GM19043 (cell line): ENCODE measurements around the gene SPINDOC.
"Not testable (repeated sequence)": the region's sequence is repeated elsewhere in the genome, so short reads cannot be mapped to it uniquely, and the experiment has no call there.

Source experiments
- ATAC-seq: cut with Tn5 transposase; IDR thresholded peaks from one replicate; pipeline ENCODE4 v1.9.1; 2021; ENCODE audit warnings: low read depth; ENCODE audit not compliant: unreplicated experiment

Gene SPINDOC

DNA sequence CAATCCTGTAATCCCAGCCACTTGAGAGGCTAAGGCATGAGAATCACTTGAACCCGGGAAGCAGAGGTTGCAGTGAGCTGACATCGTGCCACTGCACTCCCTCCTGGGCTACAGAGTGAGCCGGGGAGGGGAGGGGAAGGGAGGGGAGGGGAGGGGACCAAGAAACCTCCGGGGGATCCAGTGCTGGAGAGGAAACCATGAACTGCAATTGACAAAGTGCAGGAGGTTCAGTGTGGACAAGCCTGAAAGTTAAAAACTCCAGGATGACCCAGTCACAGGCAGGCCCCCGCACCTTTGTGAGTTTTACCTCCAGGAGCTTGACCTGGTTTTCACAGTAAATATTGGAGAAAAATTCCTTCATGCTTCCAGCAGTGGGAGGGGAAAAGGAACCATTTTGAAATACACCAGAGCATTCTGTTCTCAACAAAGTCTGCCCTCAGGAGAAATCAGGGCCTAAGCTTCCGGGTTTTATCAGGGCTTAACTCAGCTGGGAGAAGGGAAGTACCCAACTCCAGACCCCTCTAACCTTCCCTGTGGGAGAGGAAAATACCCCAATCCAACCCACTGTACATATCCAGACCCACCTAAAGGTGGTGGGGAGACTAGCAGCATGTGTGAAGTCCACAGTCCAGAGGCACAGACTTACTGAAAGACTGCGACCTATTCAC is 29.2 kb upstream of the SPINDOC start:
- no peak for ATAC-seq

DNA sequence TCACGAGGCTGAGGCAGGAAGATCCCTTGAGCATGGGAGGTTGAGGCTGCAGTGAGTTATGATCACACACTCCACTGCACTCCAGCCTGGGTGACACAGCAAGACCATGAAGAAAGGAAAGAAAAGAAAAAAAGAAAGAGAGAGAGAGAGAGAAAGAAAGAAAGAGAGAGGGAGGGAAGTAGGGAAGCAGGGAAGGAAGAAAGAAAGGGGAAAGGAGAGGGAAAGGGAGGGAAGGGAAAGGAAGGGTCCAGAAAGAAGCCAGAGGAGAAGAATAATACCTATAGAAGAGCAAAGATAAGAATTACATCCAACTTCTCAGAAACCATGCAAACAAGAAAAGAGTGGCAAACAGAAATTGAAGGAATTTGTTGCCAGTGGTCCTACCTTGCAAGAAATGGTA is 27.4 kb upstream of the SPINDOC start:
- ATAC-seq, result no peak

DNA sequence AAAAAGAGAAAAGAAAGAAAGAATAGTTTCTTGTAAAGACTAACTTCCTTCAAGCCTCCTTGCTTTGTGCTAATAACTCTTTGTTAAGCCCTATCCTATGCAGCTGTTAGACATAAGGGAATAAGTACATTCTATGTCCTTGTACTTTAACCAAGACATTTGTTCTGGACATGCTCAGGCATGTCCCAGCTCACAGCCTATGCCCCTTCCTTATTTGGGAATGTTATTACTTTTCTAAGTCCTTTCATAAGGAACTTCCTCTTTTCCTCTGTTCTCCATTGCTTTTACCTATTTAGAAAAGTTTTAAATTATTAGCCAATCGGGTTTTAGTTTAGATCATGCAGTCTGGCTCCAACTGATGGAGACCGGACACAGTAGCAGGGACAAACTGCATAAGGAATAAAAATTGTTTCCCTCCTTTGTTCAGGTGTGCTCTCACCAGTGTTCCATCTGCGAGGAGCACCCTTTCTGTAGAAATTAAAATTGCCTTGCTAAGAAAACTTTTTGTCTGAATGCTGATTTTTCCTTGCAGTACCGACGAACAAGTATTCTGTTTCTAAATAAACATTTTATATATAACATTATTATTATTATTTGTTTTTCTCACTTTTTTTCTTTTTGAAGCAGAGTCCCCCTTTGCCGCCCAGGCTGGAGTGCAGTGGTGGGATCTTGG is 21.6 kb upstream of the SPINDOC start:
- ATAC-seq, result no peak

DNA sequence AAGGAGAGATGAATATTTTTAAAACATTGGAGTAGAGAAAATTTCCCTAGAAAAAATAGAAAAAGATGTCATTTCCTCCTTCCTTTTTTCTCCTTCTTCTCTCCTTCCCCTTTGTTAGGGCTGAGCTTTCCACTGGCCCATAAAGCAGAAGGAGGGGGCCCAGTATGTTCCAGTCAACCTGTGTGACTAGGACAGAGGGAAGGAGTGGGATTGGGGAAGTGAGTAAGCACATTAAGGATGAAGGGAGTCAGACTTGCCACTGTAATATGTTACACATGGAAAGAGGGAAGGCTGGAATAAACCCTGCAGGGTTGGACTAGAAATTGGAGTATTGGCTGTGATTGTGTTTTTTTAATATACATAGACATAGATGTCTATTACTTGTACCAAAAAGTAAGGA is 20.1 kb upstream of the SPINDOC start:
- no peak for ATAC-seq

DNA sequence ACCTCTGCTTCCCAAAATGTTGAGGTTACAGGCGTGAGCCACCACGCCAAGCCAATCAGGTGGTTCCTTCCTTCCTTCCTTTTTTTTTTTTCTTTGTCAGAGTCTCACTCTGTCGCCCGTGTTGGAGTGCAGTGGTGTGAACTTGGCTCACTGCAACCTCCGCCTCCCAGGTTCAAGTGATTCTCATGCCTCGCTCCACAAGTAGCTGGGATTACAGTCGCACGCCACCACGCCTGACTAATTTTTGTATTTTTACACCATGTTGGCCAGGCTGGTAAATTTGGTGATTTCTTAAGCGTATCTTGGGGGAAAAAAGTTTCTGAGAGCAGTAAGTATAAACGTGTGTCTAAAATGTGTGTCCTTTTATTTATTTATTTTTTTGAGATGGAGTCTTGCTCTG is 18.2 kb upstream of the SPINDOC start:
- no peak for ATAC-seq

DNA sequence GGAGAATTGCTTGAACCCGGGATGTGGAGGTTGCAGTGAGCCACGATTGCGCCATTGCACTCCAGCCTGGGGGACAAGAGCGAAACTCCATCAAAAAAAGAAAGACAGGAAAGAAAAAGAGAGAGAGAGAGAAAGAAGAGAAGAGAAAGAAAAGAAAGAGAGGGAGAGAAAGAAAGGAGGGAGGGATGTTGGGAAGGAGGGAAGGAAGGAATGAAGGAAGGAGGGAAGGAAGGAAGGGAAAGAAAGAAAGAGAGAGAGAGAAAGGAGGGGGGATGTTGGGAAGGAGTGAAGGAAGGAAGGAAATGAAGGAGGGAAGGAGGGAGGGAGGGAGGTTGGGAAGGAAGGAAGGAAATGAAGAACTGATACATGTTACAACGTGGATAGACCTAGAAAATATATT is 12.3 kb upstream of the SPINDOC start:
- ATAC-seq, result no peak

DNA sequence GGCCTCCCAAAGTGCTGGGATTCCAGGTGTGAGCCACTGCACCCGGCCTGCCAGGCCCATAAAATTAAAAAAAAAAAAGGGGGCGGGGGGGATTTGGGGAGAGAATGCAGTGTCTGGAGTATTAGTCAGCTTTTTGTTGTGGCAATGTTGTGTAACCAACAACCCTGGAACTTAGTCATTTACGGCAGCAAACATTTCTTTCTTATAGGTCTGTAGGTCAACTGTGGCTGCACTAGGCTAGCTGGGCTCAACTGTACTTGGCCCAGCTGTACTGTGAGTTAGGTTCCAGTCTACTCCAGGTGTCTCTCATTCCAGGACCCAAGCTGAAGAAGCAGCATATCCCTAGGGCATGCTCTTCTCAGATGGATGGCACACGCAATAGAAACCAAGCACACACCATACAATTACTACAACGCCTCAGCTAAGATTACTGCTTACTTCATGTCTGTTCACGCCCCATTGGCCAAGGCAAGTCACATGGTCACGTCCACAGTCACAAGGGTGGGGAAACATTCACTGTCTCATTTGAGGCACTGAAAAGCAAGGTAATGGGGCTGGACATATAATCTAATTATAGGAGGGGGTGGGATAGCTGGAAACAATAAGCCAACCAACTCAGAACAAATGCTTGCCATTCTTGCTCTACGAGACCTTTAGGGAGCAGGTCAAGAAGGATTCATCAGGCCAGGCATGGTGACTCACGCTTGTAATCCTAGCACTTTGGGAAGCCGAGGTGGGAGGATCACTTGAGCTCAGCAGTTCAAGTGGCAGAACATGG is 10.4 kb upstream of the SPINDOC start:
- no peak for ATAC-seq

DNA sequence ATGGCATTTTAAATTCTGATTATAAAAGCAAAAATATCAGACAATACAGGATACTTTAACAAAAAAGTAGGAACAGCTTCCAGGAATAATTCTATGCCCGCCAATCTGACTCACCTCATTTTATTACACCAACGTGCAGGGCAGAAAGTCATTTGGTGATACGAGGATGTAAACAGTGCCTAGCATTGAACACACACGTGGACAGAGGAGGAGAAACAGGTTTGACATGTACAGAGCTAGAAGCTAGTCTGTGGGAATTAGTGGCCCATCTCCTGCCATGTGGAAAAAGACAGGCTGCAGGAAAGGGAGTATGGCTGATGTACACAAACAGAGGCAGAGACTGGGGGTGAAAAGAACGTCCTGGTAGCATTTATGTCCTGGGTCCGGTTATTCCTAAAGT is 9.0 kb upstream of the SPINDOC start:
- no peak for ATAC-seq

DNA sequence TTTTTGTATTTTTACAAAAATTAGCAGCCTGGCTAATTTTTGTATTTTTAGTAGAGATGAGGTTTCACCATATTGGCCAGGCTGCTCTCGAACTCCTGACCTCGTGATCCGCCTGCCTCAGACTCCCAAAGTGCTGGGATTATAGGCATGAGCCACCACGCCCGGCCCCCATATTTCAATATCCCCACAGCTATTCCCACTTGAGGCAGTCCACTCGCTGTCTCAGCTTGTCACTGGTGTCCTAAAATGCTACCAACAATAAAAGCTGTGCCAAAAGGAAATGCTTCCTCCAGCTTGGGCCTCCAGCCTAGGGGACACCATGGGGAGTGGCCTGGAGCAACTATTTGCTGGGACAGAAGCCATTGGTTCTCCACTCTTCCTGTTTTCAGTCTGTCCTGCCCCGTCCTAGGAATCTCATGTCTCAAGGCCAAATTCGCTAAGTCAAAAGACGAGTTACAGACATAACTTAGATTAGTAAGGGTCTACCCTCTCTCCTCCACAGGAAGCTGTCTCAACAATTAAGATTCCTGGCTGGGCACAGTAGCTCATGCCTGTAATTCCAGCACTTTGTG is 7.3 kb upstream of the SPINDOC start:
- no peak for ATAC-seq

DNA sequence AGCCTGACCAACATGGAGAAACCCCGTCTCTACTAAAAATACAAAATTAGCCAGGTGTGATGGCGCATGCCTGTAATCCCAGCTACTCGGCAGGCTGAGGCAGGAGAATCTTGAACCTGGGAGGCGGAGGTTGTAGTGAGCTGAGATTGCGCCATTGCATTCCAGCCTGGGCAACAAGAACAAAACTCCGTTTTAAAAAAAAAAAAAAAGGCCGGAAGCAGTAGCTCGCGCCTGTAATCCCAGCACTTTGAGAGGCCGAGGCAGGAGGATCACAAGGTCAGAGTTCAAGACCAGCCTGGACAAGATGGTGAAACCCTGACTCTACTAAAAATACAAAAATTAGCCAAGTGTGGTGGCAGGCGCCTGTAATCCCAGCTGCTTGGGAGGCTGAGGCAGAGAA is 2.9 kb upstream of the SPINDOC start:
- ATAC-seq, result not testable (repeated sequence)

DNA sequence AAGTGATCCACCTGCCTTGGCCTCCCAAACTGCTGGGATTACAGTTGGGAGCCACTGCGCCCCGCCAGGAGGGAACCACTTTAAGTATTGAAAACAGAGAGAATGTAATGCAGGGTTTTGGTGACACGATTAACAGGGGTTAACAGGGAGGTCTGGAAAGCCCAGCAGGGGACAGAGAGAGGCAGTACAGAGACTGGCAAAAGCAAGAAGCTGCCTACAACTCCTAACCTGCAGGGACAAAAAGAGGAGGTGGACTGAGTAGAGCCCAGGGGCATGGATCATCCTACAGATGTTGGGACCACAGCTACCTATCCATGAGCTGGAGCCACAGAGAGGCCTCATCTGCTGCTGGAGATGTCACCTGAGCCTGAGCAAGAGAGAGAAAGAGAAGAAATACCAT is 1.7 kb upstream of the SPINDOC start:
- ATAC-seq, result no peak

DNA sequence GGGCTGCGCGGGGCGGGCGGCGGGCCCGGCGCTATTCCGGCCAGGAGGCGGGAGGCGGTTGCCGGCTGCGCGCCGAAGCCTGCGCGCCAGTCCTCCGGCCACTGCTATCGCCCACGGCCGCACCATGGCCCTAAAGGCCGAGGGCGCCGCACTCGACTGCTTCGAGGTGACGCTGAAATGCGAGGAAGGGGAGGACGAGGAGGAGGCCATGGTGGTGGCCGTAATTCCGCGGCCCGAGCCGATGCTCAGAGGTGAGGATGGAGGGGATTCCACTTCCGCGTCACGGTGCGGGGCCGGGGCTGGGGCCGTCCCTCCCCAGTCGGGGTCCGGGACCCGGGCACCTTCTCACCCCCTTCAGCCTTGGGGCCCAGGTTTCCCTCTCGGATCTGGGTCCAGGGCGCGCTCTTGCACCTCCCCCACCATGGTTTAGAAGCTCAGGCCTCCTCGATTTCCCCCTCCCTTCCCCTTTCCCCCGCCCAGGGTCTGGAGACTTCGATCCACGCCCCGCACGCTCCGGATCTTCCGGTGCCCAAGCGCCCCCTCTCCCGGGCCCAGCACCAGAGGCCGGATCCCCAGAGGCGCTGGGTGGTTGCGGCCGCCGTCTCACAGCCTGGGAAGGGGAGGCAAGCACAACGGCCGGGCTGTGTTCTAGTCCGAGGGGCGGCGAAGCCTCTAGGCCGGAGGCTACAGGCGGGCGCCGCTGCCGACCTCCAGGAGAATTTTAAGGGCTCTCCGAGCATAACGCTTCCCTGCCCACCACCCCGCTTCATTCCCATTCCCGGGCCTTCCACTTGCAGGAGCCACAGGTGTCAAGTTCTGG is 517 bp downstream of the SPINDOC start:
- no peak for ATAC-seq

DNA sequence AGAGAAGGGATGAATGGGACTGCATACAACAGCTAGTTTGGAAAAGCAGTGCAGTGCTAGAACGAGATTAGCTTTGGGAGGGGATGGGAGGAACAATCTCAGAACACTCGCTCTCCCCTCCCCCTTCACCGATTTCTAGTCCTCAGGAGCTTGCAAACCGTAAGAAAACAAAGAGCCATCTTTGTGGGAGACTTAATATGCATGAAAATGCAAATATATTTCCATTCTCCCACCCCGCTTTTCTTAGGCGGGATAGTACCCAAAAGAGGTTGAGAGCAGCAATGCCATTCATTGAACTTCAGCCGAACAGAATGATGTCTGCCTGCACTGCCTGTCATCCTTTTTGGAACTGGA is 1.1 kb downstream of the SPINDOC start:
- ATAC-seq, result no peak

DNA sequence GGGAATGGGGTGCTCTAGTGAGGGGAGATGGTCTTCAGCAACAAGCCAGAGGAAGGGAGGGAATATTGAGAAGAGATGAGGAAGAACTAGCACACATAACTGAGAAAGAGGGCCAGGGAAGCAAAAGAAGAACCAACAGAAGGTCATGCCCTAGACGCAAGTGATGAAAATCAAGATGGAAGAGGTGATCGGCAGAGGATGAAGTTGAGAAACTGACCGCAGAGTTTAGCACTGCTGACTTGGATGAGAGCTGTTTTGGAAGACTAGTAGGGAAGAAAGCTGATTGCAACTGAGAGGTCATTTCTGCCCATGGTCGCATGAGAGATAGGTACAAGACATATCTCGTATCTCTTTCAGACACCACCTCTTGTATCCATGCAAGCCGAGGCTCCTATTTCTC is 2.9 kb downstream of the SPINDOC start:
- no peak for ATAC-seq

DNA sequence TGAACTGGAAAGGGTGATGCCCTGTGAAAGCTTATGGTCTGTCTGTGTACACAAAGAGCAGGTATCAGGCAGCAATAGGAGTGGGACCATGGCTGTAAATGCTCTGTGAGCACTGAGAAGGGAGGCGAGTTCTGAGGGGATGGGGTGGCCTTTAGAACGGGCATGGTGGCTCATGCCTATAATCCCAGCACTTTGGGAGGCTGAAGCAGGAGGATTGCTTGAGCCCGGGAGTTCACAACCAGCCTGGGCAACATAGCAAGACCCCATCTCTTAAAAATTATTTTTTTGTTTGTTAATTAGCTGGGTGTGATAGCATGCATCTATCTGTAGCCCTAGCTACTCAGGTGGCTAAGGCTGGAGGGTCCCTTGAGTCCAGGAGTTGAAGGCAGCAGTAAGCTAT is 3.5 kb downstream of the SPINDOC start:
- ATAC-seq, result no peak

DNA sequence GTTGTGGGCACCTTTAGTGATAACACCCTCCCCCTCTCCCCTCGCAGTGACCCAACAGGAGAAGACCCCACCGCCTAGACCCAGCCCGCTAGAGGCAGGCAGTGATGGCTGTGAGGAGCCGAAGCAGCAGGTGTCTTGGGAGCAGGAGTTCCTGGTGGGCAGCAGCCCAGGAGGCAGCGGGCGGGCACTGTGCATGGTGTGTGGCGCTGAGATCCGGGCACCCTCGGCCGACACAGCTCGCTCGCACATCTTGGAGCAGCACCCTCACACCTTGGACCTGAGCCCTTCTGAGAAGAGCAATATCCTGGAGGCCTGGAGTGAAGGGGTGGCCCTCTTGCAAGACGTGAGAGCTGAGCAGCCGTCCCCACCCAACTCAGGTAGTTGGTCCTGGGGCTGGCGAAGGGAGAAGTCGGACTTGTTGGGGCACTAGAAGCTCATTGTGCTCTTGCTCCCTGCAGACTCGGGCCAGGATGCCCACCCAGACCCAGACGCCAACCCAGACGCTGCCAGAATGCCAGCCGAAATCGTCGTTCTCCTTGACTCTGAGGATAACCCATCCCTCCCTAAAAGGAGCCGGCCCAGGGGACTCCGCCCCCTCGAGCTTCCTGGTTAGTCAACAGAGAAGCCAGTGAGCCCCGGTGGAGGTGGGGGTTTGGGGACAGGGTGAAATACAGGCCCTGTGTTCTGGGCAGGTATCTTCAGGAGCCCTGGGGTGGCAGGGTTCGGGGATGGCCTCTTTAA is 4.7 kb downstream of the SPINDOC start:
- no peak for ATAC-seq

DNA sequence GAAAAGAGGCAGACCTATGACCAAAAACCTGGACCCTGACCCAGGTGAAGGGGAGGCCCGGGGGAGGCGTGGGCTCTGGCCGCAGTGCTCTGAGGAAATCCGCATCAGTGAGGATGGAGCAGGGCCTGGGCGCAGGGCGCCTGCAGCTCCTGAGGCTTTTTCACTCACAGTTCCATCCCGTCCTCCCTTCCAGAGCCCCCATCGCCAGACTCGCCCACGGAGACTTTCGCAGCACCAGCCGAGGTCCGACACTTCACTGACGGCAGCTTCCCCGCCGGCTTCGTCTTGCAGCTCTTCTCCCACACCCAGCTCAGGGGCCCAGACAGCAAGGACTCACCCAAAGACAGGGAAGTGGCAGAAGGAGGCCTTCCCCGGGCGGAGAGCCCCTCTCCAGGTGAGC is 5.4 kb downstream of the SPINDOC start:
- no peak for ATAC-seq

DNA sequence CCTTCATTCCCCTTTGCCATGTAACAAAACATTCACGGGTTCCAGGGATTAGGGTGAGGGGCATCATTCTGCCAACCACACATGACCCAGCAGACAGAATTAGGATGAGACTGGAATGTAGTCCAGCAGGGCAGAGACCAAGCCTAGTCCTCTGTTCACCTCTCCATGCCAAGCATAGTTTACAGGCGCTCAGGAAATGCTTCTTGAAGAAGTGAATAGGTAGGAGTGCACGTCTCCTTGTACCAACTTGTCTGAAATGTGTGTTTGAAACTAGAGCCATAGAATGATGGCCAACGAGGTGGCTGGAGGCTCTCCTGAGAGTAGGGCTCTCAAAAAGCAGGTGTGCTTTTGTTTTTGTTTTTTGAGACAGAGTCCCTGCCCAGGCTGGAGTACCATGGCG is 8.2 kb downstream of the SPINDOC start:
- ATAC-seq, result no peak

DNA sequence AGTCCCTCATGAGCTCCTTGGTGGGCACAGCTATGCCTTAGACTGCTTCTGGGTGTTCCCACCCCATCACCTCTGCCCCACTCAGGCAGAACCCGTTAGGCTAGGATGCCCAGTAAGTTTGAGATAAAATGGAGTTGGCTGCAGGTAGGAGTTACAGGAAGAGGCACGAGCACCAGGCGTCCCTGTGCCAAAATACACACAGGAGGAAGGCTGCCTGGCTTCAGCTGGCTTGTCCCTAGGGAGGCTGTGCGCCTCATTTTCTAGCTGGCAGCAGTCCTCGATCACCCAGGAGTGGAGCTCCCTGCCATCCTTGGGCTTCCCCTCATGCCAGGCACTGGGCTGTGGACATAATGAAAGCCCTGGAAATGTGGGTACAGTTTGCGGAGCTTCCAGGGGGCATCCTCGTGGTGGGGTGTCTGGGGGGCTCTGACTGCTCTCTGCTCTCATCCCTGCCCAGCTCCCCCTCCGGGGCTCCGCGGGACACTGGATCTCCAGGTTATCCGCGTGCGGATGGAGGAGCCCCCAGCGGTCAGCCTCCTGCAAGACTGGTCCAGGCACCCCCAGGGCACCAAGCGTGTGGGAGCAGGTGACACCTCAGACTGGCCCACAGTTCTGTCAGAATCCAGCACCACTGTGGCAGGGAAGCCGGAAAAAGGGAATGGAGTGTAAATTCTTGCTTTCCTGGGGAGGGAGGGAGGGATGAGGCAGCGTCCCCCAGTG is 13.4 kb downstream of the SPINDOC start:
- no peak for ATAC-seq
